CD4-positive, alpha-beta T cell treated with Interleukin-6 at 100 ng/mL for 8 hours (primary cell): Measurements from ENCODE around the gene TTI1.

Experiments
- DNase-seq: peaks from one replicate; pipeline ENCODE4 v3.0.0-alpha.2; 2020; ENCODE audit warnings: mixed read lengths, low spot score

The TTI1 gene

DNA sequence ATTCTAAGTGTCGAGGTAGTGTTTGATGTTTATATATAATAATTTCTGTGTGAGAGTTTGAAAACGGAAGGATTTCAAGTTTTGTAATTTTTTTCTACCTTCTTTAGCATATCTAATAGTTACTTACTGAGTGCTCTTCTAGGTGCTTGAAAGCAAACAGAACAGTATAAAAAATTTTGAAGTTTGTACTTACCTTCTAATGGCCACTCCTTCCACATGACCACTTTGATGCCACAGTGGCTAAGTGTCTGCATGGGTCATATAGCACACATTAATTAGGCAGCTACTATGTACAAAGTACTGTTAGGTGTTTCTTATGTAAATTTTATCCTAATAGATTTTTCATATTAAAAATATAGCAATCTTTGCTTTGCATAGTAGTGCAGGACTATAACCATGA, 21.4 kb upstream of the TTI1 start:
- DNase-seq: no peak

DNA sequence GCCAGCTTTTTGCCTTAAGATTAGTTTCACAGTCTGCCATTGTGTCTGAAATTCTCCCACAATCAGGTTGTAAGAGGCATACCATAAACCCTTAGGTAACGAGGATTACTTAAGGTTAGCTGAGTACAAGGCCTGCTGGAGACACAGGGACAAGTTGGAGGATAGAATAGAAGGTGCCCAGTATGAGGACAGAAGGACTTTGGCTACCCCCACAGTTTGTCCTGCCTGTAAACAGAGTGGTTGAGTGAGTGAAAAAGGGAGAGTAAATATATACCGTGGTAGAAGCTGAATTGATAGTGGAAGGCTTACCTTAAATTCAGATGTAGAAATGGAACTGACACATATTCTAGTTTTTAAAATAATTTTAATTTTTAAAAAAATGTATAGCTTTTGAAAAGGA, 19.6 kb upstream of the TTI1 start:
- DNase-seq: no peak

GRCh38 chr20:38050686-38051085, 17.4 kb upstream of the TTI1 start:
- DNase-seq: no peak

DNA sequence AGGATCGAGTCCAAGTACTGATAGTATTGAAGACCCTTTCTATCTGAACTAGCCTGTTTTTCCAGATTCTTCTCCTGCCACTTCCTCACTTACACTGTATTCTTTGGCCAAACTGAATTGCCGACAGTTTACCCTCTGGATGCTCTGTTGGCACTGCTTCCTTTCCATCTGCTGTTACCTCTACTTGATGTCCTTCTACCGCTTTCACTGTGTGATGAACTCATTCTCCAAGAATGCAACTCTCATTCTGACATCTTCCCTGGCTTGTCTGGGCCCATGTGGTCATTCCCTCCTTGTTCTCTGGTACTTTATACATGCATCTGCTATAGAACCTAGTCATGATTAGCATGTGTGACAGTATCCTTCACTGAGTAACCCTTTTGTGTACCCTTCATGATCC, 16.5 kb upstream of the TTI1 start:
- DNase-seq: no peak

DNA sequence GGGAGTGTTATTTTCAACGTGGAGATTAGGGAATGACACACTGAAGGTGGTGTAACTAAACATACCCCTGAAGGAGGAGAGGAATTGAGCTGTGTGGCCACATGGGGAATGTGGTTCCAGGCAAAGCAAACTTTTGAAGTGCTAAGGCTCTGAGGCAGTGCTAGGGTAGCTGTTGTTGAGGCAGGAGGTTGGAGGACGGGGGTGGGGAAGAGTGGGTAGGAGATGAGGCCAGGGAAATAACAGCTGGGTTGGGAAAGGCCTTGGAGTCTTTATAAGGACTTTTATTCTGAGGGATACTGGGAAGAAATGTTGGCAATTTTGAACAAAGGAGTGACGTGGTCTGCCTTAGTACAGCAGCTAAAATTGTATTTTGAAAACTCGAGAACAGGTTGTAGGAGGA, 13.3 kb upstream of the TTI1 start:
- DNase-seq: no peak

- no peak for DNase-seq
Observed at GRCh38 chr20:38044685-38045084, 11.4 kb upstream of the TTI1 start.

GRCh38 chr20:38043512-38044300, 10.4 kb upstream of the TTI1 start:
- DNase-seq: no peak

DNA sequence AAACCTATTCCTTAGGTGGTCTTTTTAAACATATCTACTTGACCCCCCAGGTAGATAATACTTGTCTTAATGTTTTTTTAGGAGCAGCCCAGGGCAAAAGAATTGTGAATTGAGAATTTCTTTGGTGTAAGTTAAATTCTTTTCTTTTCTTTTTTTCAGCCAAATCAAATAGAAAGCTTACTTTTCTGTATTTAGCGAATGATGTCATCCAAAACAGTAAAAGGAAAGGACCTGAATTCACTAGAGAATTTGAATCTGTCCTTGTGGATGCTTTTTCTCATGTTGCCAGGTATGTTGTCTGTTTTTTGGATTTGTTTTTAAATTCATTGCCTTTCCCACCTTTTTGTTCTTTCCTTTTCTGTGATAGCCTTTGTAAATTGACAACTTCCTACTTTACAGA, 7.0 kb upstream of the TTI1 start:
- DNase-seq: no peak

GRCh38 chr20:38036366-38036765, 3.1 kb upstream of the TTI1 start:
- DNase-seq: no peak

DNA sequence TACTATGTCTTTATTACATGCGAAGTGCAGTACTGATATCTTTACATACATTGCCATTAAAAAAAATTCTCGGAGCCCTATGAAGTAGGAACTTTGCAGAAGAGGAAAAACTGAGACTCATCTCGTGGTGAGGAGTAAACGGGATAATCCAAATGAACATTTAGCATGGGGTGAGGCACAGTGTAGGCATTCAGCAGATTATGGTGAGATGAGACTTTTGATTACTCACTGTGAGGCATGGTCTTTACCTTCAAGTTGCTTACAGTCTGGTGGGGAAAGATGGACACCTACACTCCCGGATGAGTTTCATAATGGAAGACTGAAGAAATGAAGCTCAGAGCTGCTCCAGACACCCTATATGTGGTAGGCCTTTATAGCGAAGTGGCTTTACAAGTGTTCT, 1.7 kb upstream of the TTI1 start:
- DNase-seq: no peak

DNA sequence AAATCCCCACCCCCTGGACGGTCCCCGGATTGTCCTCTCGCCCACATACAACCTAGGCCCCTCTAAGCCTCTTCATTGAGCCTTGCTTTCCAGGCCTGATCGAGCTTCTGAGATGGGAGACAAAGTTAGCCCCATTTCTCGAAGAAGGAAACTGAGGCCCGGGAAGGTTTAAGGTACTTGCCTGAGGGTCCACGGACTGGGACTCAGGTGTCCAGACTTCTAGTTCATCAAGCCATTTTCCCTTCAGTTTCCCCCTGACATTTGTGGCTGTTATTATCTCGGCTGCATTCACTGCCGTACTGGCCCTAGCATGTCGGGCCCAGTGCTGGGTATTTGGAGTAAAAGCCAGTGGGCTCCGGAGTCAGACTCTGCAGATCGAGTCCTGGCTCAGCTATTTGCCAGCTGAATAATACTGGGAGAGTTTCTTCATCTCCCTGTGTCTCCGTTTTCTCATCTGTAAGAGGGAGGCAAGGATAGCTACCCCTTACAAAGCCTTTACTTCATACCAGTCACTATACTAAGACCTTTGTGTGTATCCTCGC, 923 bp upstream of the TTI1 start:
- DNase-seq: no peak

DNA sequence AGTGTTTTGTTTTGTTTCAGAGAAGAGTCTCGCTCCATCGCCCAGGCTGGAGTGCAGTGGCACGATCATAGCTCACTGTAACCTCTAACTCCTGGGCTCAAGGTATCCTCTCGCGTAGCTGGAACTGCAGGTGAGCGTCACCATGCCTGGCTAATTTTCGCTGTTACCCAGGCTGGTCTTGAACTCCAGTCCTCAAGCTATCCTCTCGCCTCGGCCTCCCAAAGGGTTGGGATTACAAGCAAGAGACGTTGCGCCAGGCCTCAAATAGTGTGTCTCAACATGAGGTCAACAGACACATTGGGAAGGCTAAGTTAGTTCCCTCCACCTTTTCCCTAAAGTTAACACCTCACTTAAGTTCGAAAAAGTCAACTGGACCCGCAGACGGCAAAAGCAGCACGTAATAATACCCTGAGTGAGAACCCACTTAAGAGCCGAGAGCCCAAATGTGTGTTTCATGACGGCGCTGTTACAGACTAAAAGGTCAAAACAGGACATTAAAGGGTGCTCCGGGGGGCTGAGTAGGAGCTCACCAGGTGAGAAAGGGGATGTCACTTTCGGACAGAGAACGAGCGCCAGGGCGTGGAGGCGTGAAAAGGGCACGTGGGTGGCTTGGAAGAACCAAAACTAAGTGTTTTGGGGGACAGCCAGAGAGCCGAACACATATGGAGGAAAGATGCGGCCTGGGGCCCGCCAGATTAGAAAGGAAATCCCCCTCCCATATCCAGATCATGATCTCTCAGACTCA, 499 bp downstream of the TTI1 start:
- no peak for DNase-seq

- DNase-seq: no peak
Observed at GRCh38 chr20:38031957-38032356, 1.3 kb downstream of the TTI1 start.

- DNase-seq: no peak
Observed at GRCh38 chr20:38029453-38029852, 3.8 kb downstream of the TTI1 start.

DNA sequence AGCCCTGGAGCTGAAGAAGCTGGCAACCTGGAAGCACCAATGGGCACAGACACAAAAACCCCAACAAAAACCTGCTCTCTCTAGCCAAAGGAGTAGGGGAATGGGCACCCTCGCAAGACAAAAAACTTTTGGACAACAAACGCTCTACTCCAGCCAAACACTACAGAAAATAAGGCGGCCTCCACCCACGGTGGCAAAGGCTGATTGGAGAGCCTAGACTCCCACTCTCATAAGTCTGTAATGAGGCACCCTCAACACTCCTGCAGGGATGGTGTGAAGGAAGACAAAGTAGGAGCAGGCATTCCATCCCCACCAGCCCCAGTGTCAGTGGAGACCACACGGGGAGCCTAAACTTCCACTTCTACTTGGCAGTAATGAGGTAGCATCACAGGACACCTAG, 8.8 kb downstream of the TTI1 start:
- DNase-seq: no peak

DNA sequence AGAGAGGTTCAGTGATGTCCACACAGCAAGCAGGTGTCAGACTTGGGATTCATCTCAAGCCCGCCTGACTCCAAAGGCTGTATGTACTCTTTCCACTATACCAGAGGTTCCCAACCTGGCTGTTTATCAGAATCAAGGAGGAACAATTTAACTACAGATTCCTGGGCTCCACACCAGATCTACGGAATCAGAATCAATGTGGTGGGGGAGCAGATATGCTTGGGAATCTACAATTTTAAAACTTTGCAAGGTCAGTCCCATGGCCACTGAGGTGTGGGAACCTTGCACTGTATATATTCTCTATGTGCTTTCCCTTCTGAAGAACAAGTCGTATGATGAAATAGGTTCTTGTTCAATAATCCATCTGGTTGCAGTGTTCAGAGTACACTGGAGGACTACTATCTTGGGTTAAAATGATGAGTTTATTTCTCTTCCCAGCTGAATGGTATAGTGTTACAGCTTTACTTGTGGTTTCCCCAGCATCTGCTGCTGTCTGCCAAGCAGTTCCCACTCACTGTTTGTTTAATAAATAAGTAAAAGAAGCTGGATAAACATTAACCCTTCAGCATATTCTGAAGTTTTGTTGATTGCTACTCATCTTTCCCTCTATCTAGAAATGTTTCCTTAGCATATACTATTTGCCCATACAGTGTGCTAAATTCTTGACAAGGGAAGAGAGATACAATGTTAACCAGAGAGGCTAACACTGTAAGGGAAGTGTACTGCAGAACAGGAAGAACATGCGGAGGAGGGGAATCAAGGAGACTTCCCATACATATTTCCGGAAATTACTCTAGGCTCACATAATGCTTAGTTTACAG, 9.9 kb downstream of the TTI1 start:
- DNase-seq: no peak

GRCh38 chr20:38021087-38021772, 12.0 kb downstream of the TTI1 start:
- no peak for DNase-seq

DNA sequence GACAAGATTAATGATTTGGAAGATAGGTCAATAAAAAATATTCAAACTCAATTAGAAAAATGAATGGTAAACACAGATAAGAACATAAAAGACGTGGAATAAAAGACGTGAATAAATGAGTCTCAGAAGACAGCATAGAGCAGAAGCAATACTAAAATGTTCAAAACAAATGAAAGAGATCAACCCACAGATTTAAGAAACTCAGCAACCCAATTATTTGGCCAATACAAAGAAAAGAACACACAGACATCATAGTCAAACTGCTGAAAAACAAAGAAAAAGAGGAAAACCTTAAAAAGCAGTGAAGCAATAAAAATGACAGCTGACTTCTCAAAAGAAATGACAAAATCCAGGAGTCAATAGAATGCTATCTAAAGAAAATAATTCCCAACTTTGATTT, 14.9 kb downstream of the TTI1 start:
- no peak for DNase-seq

DNA sequence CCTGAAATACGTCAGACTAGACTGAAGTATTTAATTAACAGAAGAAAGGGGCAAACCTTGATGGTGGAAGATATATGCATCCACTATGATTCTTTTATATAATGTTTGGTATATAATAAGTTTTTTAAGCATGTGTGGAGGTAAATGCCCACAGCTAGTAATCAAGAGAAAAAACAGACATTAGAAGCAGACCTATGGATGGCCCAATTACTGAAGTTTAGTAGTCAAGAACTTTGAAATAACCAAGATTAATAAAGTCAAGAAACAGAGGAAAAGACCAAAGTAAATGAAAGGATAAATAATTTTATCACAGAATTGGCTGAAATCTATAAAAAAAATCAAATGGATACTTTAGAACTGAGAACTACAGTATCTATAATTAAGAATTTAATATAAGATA, 15.3 kb downstream of the TTI1 start:
- DNase-seq: no peak

DNA sequence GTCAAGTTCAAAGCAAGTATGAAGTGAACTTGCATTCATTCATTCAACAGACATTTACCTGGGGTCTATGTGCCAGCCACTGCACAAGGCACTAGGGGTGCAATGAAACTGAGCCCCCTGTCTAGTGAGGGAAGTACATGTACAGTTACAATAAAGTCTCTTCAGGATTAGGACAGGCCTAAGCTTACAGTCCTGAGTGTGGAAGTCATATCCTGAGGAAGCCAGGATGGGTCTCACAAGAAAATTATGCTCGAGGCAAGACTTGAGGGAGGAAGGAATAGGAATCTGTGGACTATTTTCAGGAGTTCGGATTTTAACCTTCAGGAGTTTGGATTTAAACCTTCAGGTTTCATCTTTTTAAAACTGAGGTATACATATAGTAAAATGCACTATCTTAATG, 19.4 kb downstream of the TTI1 start:
- DNase-seq: no peak

DNA sequence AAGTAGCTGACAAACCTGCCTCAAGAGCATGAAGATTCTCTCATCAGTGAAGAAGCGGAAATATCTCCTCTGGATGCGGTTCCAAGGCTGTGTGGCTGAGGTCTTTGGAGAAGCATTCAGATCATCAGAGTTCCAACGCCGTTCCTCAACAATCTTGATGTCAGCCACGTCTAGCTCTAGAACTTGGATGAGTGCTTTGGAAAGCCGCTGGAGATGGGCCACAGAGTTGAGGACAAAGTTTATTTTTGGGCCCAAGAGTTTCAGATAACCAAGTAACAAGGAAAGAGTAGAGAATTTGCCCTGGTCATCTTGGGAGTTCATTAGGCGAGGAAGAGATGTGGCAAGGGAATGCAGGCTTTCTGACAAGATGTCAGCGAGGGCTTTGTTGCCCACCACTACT, 20.9 kb downstream of the TTI1 start:
- DNase-seq: no peak

DNA sequence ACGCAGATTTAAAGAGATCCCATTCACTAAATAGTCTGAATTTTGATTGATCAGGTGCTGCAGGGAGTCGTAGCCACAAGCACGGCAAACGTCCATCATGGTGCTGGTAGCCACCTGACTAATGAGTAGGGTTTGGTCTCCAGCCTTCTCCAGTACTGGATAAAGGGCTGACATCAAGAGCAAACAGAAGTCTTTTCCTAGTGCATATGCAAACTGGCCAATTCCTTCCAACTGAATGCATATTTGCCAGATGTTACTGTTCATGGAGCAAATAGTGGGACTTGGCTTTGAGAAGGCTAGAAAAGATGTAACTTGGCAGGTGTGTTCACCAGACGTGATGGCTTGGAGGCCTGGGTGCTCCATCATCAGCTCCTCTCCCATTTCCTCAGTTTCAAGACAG, 21.6 kb downstream of the TTI1 start:
- no peak for DNase-seq
